Measurements from ENCODE around the gene COL6A1. TPM values are rescaled to one million over a fixed set of nuclear protein-coding genes. Genes with fewer than 3 reads are reported as not detected.

The COL6A1 gene
- total RNA-seq, 1 experiment from 2014 or later: 193 TPM

DNA sequence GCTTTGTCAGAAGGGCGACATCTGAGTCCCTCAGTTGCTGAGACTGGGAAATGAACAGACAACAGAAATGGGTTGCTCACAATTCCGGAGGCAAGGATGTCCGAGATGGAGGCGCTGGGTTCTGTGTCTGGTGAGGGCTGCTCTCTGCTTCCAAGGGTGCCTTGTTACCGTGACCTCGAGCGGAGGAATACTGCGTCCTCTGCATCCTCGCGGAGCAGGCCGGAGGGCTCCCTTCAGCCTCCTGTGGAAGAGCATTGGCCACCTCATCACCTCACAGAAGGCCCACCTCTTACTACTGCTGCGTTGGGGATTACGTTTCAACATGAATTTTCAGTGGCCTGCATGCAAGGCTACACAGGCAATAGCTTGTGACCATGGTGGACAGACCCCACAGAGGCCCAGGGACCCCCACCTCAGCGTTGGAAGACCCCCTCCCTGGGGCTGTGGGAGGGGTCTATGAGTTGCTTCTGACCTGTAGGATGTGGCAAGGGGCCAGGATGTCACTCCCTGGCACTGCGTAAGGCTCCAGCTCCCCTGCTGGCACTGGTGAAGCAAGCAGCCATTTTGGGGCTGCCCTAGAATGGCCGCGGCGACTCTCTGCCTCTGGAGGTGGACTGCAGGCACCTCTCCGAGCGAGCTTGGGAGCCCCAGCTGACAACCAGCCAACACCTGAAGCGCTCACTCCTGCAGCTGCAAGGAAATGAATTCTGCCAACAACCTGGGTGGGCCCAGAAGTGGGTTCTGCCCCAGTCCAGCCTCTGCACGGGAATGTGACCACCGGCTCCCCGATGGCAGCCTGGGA, 36.3 kb upstream of the COL6A1 start:
- no peaks in the 10 kb centered on the region for H3K27me3 ChIP-seq (ENCODE audit: insufficient read depth, low read length)
- no peak for DNase-seq
- no peak overlapping the region for H4K5ac ChIP-seq (ENCODE audit: insufficient read length, low read depth, low read length)
- no peak overlapping the region for H2BK12ac ChIP-seq (ENCODE audit: insufficient read length, low read depth, low read length)
- H3K23me2 ChIP-seq (ENCODE audit: insufficient read length, low read depth, low read length, poor library complexity, severe bottlenecking): no peaks in the 10 kb centered on the region
- no peak overlapping the region for H3K4me2 ChIP-seq (ENCODE audit: insufficient read depth, insufficient read length, low read length)
- H3K79me1 ChIP-seq (ENCODE audit: insufficient read depth, low read depth, low read length, poor library complexity, severe bottlenecking): no peaks in the 10 kb centered on the region
- Mint-ChIP-seq H3K27me3 (ENCODE audit: low read depth) (peaks cover 26% of the 10 kb centered on the region), H3K9me3 (no peaks in the 10 kb centered on the region; a peak in 1 of 5 replicates), H3K4me1 (peaks cover 6 to 8% of the 10 kb centered on the region in 2 experiments; a peak in 3 of 4 replicates), H3K27ac (no peak overlapping the region; a peak in 1 of 7 replicates), H3K4me3 (no peak overlapping the region), H3K36me3 (ENCODE audit: insufficient read depth in 1 of 3, low read depth in 3 of 3) (no peaks in the 10 kb centered on the region)
- no peak overlapping the region for H4K91ac ChIP-seq (ENCODE audit: insufficient read length, low read depth, low read length)
- H2AFZ ChIP-seq (ENCODE audit: low read length): no peak overlapping the region
- H3K27ac ChIP-seq (ENCODE audit: insufficient read length, low read depth, low read length): no peak overlapping the region
- no peak overlapping the region for H2AK5ac ChIP-seq (ENCODE audit: insufficient read length, low read length)
- H4K20me1 ChIP-seq (ENCODE audit: control insufficient read depth, insufficient read depth, insufficient read length): no peaks in the 10 kb centered on the region
- no peaks in the 10 kb centered on the region for H3K9me3 ChIP-seq (ENCODE audit: control insufficient read depth, low read depth, low read length)
- no peak overlapping the region for H3K56ac ChIP-seq (ENCODE audit: insufficient read length, low read depth, low read length)
- H3K23ac ChIP-seq (ENCODE audit: insufficient read length, low read depth, low read length): no peak overlapping the region
- H2BK120ac ChIP-seq (ENCODE audit: low read depth, low read length, poor library complexity, severe bottlenecking): no peak overlapping the region
- no CpG with 5 or more reads among the region's 24 CpGs for WGBS (ENCODE audit: extremely low coverage, insufficient read length, low lambda C conversion rate)
- no peak overlapping the region for H2BK15ac ChIP-seq (ENCODE audit: low read depth, low read length)
- H2BK5ac ChIP-seq (ENCODE audit: insufficient read length, low read length): no peak overlapping the region
- no peak overlapping the region for H3K18ac ChIP-seq (ENCODE audit: insufficient read length, low read depth, low read length)
- H3K14ac ChIP-seq (ENCODE audit: insufficient read depth, low read length): no peak overlapping the region
- no peak overlapping the region for H2BK20ac ChIP-seq (ENCODE audit: low read depth, low read length, poor library complexity, severe bottlenecking)
- no peaks in the 10 kb centered on the region for H3K4me1 ChIP-seq (ENCODE audit: insufficient read depth, low read length)
- no peak overlapping the region for H4K8ac ChIP-seq (replicated peaks; ENCODE audit: insufficient read length, low read depth, low read length)
- no peak overlapping the region for H3K9ac ChIP-seq (ENCODE audit: extremely low read depth, insufficient read length, low read length)
- H3K4ac ChIP-seq (ENCODE audit: low read depth, low read length): no peak overlapping the region
- H3T11ph ChIP-seq (ENCODE audit: low read length): no peak overlapping the region
- H3K79me2 ChIP-seq (ENCODE audit: insufficient read depth, low read length): no peaks in the 10 kb centered on the region
- no peak for TF ChIP-seq CTCF (conservative IDR thresholded peaks at IDR 0.05)
